Psoas muscle (tissue), 8 donors: ENCODE results near the gene OLAH. TPM values are rescaled to one million over a fixed set of nuclear protein-coding genes. Genes with fewer than 3 reads are reported as not detected.

Experiments
- ATAC-seq, 4 donors: fragments of 200-7000 bp; cut with Tn5 transposase; one replicate each; pipeline ENCODE4 v1.9.1; 2020; ENCODE audit warnings: moderate library complexity in 3 of 4, mild to moderate bottlenecking in 2 of 4
- DNase-seq, 2 donors: peaks; one replicate each; pipeline ENCODE4 v3.0.0-alpha.2; 2020
- H3K27ac ChIP-seq: fragments of 200-600 bp; one replicate; pipeline ENCODE4 v1.8.0; 2022
- H3K27me3 ChIP-seq, 3 donors: fragments of 200-600 bp in 1 of 3; one replicate each; pipeline versions ENCODE4 v1.6.1 to v1.8.0; 2013 to 2022; ENCODE audit warnings: low read length in 2 of 3, mild to moderate bottlenecking in 2 of 3, moderate library complexity in 1 of 3; ENCODE audit not compliant: insufficient read depth in 3 of 3
- H3K36me3 ChIP-seq, 2 donors: fragments of 200-600 bp in 1 of 2; one replicate each; pipeline versions ENCODE4 v1.6.1 to v1.8.0; 2013 to 2022; ENCODE audit warnings: low read depth in 1 of 2, mild to moderate bottlenecking in 1 of 2, moderate library complexity in 1 of 2; ENCODE audit not compliant: insufficient read depth in 1 of 2
- H3K4me1 ChIP-seq: fragments of 200-600 bp; one replicate; pipeline ENCODE4 v1.8.0; 2022
- H3K4me3 ChIP-seq: fragments of 200-600 bp; one replicate; pipeline ENCODE4 v1.8.0; 2022; ENCODE audit warnings: mild to moderate bottlenecking
- H3K9me3 ChIP-seq: fragments of 200-600 bp; one replicate; pipeline ENCODE4 v1.8.0; 2022
- CTCF ChIP-seq: fragments of 200-600 bp; IDR thresholded peaks from one replicate; pipeline ENCODE4 v1.8.0; 2022; ENCODE audit warnings: antibody characterized with exemption
- WGBS, 3 donors: extraction: QIAGEN DNeasy Blood & Tissue Kit; methylation state at CpG; one replicate each; pipeline versions ENCODE4 v1.1.6 to v1.1.7; 2013; 5-methylcytosine and 5-hydroxymethylcytosine counted together
- intact Hi-C, 2 donors: fragments of 100-400 bp; cut with DNase I; formaldehyde crosslinking; loops; one replicate each; pipeline versions ENCODE4 v1.11.0 to v1.14.2; 2022
- polyA plus RNA-seq, 3 donors: library from polyadenylated mRNA; stranded (reverse); fragments of 200-250 nt; gene quantifications; one replicate each; pipeline ENCODE4 v1.2.3, GENCODE V29; 2013
- total RNA-seq, 4 donors: library from RNA; stranded (reverse); fragmentation: NEBNext Ultra II Directional in 2 of 4; extraction: Animal tissue kit (Norgen Biotek cat#: 25700) in 2 of 4; gene quantifications; one replicate each; pipeline versions ENCODE4 v1.2.1 to v1.2.4, GENCODE V29; 2021 to 2023
- donor health status: healthy with polysubstance abuse.
- donor health status: DM: no; HTN: no; CAD: no; lungs with moderate emphysema.
- donor health status: Bipolar disorder and iron deficiency.
- donor health status: healthy.
- donor health status: DM: yes; HTN: yes; CAD: no.
- donor health status: DM: no; HTN: no; CAD: no.
- donor health status: DM: no; HTN: no; CAD: no.
- donor health status: DM: yes; HTN: yes; CAD: no.

The OLAH gene
- total and polyA plus RNA-seq, 7 donors = 0.25 to 0.99 (median 0.34) TPM; not detected in 3

GRCh38 chr10:15084502-15084922 lies 40.8 kb downstream of the OLAH start:
- TF ChIP-seq CTCF = no peak
- H3K4me3 ChIP-seq = peak overlapping the region; percentile 62
- WGBS, 3 donors = 4 to 12% (median 6%) methylated on average over 7 of the region's 7 CpGs
- intact Hi-C loops = no loop called here
- peak in 3 of 4 donors; percentile 36 to 46 (median 42) for ATAC-seq
- no peak for DNase-seq
- H3K4me1 ChIP-seq = peaks cover 9% of the 10 kb centered on the region
- no peaks in the 10 kb centered on the region for H3K36me3 ChIP-seq
- H3K27me3 ChIP-seq = peaks cover 0 to 16% (median 0%) of the 10 kb centered on the region in 3 donors
- H3K9me3 ChIP-seq = no peaks in the 10 kb centered on the region
- H3K27ac ChIP-seq = no peak overlapping the region

- intact Hi-C loops = no loop called here
- DNase-seq (peak; percentile 80 to 83), ATAC-seq (peak; percentile 97 to 99 (median 98))
- TF ChIP-seq CTCF = peak; percentile 61
- no peak within 1 kb of the TSS for H3K27ac ChIP-seq
- no peaks in the 10 kb centered on the region for H3K36me3 ChIP-seq
- 6 to 7% (median 7%) methylated on average over 58 to 63 of the region's 63 CpGs for WGBS, 3 donors
- peaks cover 8% of the 10 kb centered on the region for H3K4me1 ChIP-seq
- peaks cover 0 to 12% (median 0%) of the 10 kb centered on the region in 3 donors for H3K27me3 ChIP-seq
- H3K4me3 ChIP-seq = peak within 1 kb of the TSS; percentile 77
- no peaks in the 10 kb centered on the region for H3K9me3 ChIP-seq
Measured at GRCh38 chr10:15088428-15089261, 44.9 kb downstream of the OLAH start, which contains the start of gene ACBD7. Gene ACBD7, minus strand, starts transcription at chr10:15088776. Its CDS starts 48 bp downstream, at chr10:15088728.

GRCh38 chr10:15091418-15091817 lies 47.7 kb downstream of the OLAH start:
- Histone ChIP-seq H3K27ac (no peak overlapping the region), H3K36me3 (no peaks in the 10 kb centered on the region), H3K27me3 (peaks cover 0 to 9% (median 0%) of the 10 kb centered on the region in 3 donors), H3K4me1 (no peaks in the 10 kb centered on the region), H3K9me3 (no peaks in the 10 kb centered on the region), H3K4me3 (no peak overlapping the region)
- ATAC-seq (no peak), DNase-seq (no peak)
- no peak for TF ChIP-seq CTCF
- intact Hi-C loops = no loop called here
- 83% methylated on average over 5 of the region's 5 CpGs for WGBS, 3 donors

- Histone ChIP-seq H3K4me3 (no peak overlapping the region), H3K36me3 (no peaks in the 10 kb centered on the region), H3K9me3 (no peaks in the 10 kb centered on the region), H3K4me1 (peaks cover under 1% of the 10 kb centered on the region), H3K27ac (no peak overlapping the region), H3K27me3 (peaks cover 0 to 3% (median 0%) of the 10 kb centered on the region in 3 donors)
- DNase-seq (no peak), ATAC-seq (no peak)
- TF ChIP-seq CTCF = no peak
- intact Hi-C loops = no loop called here
- 83 to 89% (median 85%) methylated on average over 16 of the region's 16 CpGs for WGBS, 3 donors
Measured at GRCh38 chr10:15092855-15093408, 49.2 kb downstream of the OLAH start.
